ENCODE data around the gene WDR59. TPM values are rescaled to one million over a fixed set of nuclear protein-coding genes. Genes with fewer than 3 reads are reported as not detected.
"Not testable (repeated sequence)": the region's sequence is repeated elsewhere in the genome, so short reads cannot be mapped to it uniquely, and the experiment has no call there.

The WDR59 gene
- polyA plus RNA-seq, 2 of the 4 experiments (the other 2 are of a cell fraction), result 33.4 to 52.2 TPM

DNA sequence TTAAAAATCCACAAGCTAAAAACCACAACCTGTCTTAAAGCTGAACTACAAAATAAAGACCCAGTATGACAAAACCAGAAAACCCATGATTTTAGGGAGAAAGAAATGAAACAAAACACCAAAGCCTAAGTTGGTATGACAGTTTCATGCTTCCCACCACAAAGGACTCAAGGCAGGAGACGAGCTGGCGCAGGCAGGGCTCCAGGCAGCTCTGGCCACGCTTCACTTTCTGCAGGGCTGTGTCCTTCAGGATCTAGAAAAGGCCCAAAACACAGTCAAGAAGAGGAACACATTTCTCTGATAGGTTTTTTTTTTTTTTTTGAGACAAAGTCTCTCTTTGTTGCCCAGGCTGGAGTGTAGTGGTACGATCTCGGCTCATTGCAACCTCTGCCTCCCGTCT is 75.3 kb downstream of the WDR59 start:
- ChIA-PET POLR2A (no interaction called here), CTCF (interaction anchor here (1.6 to 1.9 kb wide), 2 partner anchors 13 to 47 kb away, joined by 5 to 6 read pairs; no protein-coding TSS in a partner anchor)
- Histone ChIP-seq H3K27ac (no peak overlapping the region), H3K4me2 (no peak overlapping the region), H3K9me3 (no peaks in the 10 kb centered on the region), H3K4me1 (no peaks in the 10 kb centered on the region), H3K4me3 (no peak overlapping the region)
- TF ChIP-seq RARB (CRISPR knock-in tag; IDR thresholded peaks at IDR 0.05) (no peak), ZFP36 (IDR thresholded peaks at IDR 0.05; ENCODE audit: borderline replicate concordance, partially characterized antibody) (no peak), NFE2L2 (conservative IDR thresholded peaks at IDR 0.05; ENCODE audit: low read length) (no peak), CHD4 (IDR thresholded peaks at IDR 0.05; ENCODE audit: borderline replicate concordance) (no peak), CBX2 (IDR thresholded peaks at IDR 0.05; ENCODE audit: borderline replicate concordance, low read depth) (no peak), RFX5 (IDR thresholded peaks at IDR 0.05) (no peak), GATA3 (IDR thresholded peaks at IDR 0.05; ENCODE audit: borderline replicate concordance) (no peak), POLR2AphosphoS2 (conservative IDR thresholded peaks at IDR 0.05; ENCODE audit: low read length) (no peak)
- TF ChIP-seq, protein P1, sequence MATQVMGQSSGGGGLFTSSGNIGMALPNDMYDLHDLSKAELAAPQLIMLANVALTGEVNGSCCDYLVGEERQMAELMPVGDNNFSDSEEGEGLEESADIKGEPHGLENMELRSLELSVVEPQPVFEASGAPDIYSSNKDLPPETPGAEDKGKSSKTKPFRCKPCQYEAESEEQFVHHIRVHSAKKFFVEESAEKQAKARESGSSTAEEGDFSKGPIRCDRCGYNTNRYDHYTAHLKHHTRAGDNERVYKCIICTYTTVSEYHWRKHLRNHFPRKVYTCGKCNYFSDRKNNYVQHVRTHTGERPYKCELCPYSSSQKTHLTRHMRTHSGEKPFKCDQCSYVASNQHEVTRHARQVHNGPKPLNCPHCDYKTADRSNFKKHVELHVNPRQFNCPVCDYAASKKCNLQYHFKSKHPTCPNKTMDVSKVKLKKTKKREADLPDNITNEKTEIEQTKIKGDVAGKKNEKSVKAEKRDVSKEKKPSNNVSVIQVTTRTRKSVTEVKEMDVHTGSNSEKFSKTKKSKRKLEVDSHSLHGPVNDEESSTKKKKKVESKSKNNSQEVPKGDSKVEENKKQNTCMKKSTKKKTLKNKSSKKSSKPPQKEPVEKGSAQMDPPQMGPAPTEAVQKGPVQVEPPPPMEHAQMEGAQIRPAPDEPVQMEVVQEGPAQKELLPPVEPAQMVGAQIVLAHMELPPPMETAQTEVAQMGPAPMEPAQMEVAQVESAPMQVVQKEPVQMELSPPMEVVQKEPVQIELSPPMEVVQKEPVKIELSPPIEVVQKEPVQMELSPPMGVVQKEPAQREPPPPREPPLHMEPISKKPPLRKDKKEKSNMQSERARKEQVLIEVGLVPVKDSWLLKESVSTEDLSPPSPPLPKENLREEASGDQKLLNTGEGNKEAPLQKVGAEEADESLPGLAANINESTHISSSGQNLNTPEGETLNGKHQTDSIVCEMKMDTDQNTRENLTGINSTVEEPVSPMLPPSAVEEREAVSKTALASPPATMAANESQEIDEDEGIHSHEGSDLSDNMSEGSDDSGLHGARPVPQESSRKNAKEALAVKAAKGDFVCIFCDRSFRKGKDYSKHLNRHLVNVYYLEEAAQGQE (IDR thresholded peaks at IDR 0.05), result no peak
- TF ChIP-seq, protein P2, sequence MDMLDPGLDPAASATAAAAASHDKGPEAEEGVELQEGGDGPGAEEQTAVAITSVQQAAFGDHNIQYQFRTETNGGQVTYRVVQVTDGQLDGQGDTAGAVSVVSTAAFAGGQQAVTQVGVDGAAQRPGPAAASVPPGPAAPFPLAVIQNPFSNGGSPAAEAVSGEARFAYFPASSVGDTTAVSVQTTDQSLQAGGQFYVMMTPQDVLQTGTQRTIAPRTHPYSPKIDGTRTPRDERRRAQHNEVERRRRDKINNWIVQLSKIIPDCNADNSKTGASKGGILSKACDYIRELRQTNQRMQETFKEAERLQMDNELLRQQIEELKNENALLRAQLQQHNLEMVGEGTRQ (IDR thresholded peaks at IDR 0.05), result no peak
- ATAC-seq, result no peak
- FAIRE-seq, result no peak
- no peak for DNase-seq (ENCODE audit: low read depth in 1 of 2, low spot score in 1 of 2)
- 85% methylated on average over 6 of the region's 6 CpGs for WGBS (ENCODE audit: missing lambda C conversion rate)

DNA sequence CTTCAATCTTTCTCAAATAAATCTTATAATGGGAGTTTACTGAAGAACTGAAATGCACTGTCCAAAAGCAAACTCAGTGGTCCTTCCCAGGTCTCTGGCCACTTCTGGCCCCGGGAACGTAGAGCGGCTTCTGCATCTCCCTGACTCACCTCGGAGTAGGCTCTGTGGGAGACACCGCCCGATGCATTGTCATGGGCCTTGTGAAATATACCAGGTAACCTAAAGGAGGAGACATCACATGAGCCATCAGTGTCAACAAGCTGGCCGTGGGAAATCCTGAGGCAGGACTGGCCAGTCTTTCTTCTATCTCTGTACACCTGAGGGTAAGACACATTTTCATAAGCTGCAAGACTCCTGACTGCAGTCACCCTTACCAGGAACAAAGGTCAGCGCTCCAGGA is 76.2 kb downstream of the WDR59 start:
- H3K4me2 ChIP-seq, POLR2A ChIA-PET, H3K27ac ChIP-seq, H3K9me3 ChIP-seq, H3K4me3 ChIP-seq, FAIRE-seq, H3K4me1 ChIP-seq: not testable (repeated sequence)
- CTCF ChIA-PET, result interaction anchor here (1.6 kb wide), 1 partner anchor 46 kb away, joined by 6 read pairs; no protein-coding TSS in a partner anchor
- DNase-seq (ENCODE audit: low read depth in 1 of 2, low spot score in 1 of 2), result peak in 1 of 2 experiments; percentile 19
- 0 out of 6 replicates have a peak, but pooled peaks of 1 of the 2 experiments have one; percentile 19 for ATAC-seq
- WGBS (ENCODE audit: missing lambda C conversion rate), result 94% methylated on average over 7 of the region's 8 CpGs

DNA sequence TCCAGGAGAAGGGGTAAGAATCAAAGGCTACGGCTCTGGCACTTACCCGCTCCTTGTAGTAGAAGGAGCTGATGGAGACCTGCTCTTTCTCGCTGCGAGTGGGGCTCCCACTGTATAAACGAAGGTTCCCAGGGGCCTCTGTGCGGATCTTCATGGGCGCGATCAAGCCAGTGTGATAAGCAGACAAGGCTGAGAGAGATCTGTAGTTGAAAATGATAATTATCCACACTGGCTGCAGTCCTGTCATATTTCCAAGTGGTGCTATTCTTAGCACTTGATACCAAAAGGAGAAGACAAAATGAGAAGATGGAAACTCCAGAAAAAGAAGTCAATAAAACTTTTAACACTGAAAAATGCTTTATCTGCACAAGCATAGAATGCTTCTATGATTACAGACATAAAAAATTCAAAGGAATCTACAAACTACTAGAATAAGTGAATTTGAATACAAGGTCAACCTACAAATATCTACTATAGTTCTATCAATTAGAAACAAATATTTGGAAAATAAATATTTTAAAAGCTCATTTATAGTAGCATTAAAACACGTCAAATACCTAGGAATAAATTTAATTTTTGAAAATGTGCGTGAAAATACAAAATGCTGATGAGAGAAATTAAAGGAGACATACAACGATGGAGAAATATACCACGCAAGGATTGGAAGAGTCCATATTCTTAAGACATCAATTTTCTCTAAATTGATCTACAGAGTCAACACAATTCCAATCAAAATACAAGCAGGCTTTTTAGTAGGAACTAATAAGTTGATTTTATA is 80.8 kb downstream of the WDR59 start:
- no peak overlapping the region for H3K27ac ChIP-seq
- H3K4me3 ChIP-seq, result no peak overlapping the region
- no peak for FAIRE-seq
- no peak overlapping the region for H3K4me2 ChIP-seq
- ChIA-PET CTCF (interaction anchor here (0.6 to 0.9 kb wide), 2 partner anchors 7 to 82 kb away, joined by 3 read pairs; no protein-coding TSS in a partner anchor), POLR2A (no interaction called here)
- TF ChIP-seq KDM5A (IDR thresholded peaks at IDR 0.05), result no peak
- TF ChIP-seq ESRRA (IDR thresholded peaks at IDR 0.05; ENCODE audit: borderline replicate concordance, low read length), result no peak
- TF ChIP-seq RNF2 (IDR thresholded peaks at IDR 0.05; ENCODE audit: borderline replicate concordance, low read depth), result no peak
- no peak for TF ChIP-seq TP53 (CRISPR knock-in tag; IDR thresholded peaks at IDR 0.05)
- H3K9me3 ChIP-seq, result no peaks in the 10 kb centered on the region
- no peaks in the 10 kb centered on the region for H3K4me1 ChIP-seq
- WGBS (ENCODE audit: missing lambda C conversion rate), result 96% methylated on average over 12 of the region's 12 CpGs
- DNase-seq (ENCODE audit: low read depth in 1 of 2, low spot score in 1 of 2), result no peak
- no peak for ATAC-seq

DNA sequence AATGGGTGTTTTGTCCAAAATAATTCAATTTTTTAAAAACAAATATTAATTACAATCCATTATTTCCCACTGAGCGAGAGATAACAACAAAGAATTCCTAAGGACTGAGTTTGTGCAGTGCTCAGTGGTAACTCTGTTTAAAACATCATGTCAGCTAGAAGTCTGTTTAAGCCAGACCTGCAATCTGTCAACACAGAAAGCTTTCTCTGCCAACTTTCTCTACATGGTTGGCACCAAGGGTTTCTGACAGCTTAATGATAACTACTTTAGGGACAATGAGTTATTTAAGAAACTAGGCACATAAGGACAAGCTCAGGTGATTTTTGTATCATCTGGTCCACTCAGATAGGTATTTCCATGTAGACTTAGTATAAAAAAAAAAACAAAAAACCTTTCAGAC is 81.8 kb downstream of the WDR59 start:
- no peaks in the 10 kb centered on the region for H3K4me1 ChIP-seq
- CTCF ChIA-PET, result no interaction called here
- FAIRE-seq, result no peak
- no peak overlapping the region for H3K4me2 ChIP-seq
- no peak overlapping the region for H3K27ac ChIP-seq
- no peak overlapping the region for H3K4me3 ChIP-seq
- no peak for DNase-seq (ENCODE audit: low read depth in 1 of 2, low spot score in 1 of 2)
- POLR2A ChIA-PET, result no interaction called here
- no peak for ATAC-seq
- no peaks in the 10 kb centered on the region for H3K9me3 ChIP-seq
- 96% methylated on average over 1 of the region's 1 CpG for WGBS (ENCODE audit: missing lambda C conversion rate)
- TF ChIP-seq SMC3 (IDR thresholded peaks at IDR 0.05) (no peak), PHF8 (IDR thresholded peaks at IDR 0.05; ENCODE audit: borderline replicate concordance, low read depth) (no peak)
